Stimulated activated CD8-positive, alpha-beta memory T cell treated with anti-CD3 and anti-CD28 coated beads, Interleukin-15, amount 100 ng/mL, for 1 hour (primary cell): ENCODE results near the gene PTPRD.

Experiments
- DNase-seq: peaks from one replicate; pipeline ENCODE4 v3.0.0-alpha.2; 2020; ENCODE audit warnings: low read depth

The PTPRD gene

GRCh38 chr9:8266861-8267260 lies 2345.9 kb downstream of the PTPRD start:
- no peak for DNase-seq

GRCh38 chr9:8265281-8265680 lies 2347.5 kb downstream of the PTPRD start:
- no peak for DNase-seq
